ENCODE results near the gene ATAD5.

ATAD5 gene

DNA sequence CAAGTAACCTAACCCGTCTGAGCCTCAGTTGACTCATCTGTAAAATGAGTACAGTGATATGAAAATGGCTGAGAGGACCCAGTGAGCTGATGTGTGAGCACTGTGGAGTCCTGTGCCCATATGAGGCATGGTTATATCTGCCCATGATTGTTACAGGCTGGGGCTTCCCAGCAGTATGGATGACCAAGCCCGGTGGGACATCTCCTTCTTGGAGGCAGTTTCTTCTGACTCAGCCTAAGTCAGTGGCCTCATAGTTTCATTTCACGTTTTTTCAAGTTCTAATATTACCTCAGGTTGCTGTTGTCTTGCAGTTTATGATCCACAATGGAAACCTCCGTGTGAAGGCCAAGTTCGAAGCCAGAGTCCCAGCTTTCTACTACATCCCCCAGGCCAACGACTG lies 94.8 kb downstream of the ATAD5 start:
- TF ChIP-seq, protein P1, sequence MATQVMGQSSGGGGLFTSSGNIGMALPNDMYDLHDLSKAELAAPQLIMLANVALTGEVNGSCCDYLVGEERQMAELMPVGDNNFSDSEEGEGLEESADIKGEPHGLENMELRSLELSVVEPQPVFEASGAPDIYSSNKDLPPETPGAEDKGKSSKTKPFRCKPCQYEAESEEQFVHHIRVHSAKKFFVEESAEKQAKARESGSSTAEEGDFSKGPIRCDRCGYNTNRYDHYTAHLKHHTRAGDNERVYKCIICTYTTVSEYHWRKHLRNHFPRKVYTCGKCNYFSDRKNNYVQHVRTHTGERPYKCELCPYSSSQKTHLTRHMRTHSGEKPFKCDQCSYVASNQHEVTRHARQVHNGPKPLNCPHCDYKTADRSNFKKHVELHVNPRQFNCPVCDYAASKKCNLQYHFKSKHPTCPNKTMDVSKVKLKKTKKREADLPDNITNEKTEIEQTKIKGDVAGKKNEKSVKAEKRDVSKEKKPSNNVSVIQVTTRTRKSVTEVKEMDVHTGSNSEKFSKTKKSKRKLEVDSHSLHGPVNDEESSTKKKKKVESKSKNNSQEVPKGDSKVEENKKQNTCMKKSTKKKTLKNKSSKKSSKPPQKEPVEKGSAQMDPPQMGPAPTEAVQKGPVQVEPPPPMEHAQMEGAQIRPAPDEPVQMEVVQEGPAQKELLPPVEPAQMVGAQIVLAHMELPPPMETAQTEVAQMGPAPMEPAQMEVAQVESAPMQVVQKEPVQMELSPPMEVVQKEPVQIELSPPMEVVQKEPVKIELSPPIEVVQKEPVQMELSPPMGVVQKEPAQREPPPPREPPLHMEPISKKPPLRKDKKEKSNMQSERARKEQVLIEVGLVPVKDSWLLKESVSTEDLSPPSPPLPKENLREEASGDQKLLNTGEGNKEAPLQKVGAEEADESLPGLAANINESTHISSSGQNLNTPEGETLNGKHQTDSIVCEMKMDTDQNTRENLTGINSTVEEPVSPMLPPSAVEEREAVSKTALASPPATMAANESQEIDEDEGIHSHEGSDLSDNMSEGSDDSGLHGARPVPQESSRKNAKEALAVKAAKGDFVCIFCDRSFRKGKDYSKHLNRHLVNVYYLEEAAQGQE (IDR thresholded peaks at IDR 0.05; ENCODE audit: insufficient read depth in 1 of 2, low read depth in 2 of 2, low read length in 2 of 2) = no peak

DNA sequence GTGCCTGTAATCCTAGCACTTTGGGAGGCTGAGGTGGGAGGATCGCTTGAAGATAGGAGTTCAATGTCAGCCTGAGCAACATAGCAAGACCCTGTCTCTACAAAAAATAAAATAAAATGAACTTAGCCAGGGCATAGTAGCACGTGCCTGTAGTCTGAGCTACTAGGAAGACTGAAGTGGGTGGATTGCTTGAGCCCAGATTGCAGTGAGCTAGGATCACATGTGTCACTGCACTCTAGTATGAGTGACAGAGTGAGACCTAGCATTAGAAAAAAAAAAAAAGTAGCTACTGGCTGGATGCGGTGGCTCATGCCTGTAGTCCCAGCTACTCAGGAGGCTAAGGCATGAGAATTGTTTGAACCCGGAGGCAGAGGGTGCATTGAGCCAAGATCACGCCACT lies 96.0 kb downstream of the ATAD5 start:
- no peak for TF ChIP-seq FOXP2 (optimal IDR thresholded peaks at IDR 0.05; ENCODE audit: borderline replicate concordance, extremely low read depth, extremely low read length, insufficient read depth)
- TF ChIP-seq POLR2AphosphoS5 (IDR thresholded peaks at IDR 0.05; ENCODE audit: low read depth, low read length) = no peak
- no peak for TF ChIP-seq TAF1 (IDR thresholded peaks at IDR 0.05; ENCODE audit: borderline replicate concordance, insufficient read depth, low read length)
- no peak for TF ChIP-seq SIN3A (IDR thresholded peaks at IDR 0.05; ENCODE audit: borderline replicate concordance, insufficient read depth, low read length)
- TF ChIP-seq, protein P1 (IDR thresholded peaks at IDR 0.05; ENCODE audit: insufficient read depth in 1 of 2, low read depth in 2 of 2, low read length in 2 of 2) = no peak

DNA sequence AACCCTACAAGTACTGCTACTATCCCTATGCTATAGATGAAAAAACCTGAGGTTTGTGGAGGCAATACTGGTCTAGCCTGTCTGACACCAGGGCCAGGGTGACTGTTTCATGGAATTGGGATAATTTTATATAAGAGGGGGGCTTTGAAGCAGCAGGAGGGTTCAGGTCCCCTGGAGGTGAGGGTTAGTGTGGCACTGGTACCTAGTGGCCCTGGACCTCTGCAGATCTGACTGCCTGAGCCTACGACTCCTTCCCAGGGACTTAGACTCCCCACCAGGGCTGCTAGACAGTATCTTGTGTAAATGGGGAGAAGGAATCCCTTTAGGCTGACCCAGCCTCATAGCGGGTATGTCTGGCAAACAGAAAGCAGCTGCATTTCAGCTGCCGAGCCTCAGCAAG lies 96.8 kb downstream of the ATAD5 start:
- no peak for TF ChIP-seq TAF1 (IDR thresholded peaks at IDR 0.05; ENCODE audit: borderline replicate concordance, insufficient read depth, low read length)
- TF ChIP-seq FOXP2 (optimal IDR thresholded peaks at IDR 0.05; ENCODE audit: borderline replicate concordance, extremely low read depth, extremely low read length, insufficient read depth) = no peak
- TF ChIP-seq, protein P1 (IDR thresholded peaks at IDR 0.05; ENCODE audit: insufficient read depth in 1 of 2, low read depth in 2 of 2, low read length in 2 of 2) = no peak
- TF ChIP-seq SIN3A (IDR thresholded peaks at IDR 0.05; ENCODE audit: borderline replicate concordance, insufficient read depth, low read length) = no peak
- TF ChIP-seq POLR2AphosphoS5 (IDR thresholded peaks at IDR 0.05; ENCODE audit: low read depth, low read length) = no peak

DNA sequence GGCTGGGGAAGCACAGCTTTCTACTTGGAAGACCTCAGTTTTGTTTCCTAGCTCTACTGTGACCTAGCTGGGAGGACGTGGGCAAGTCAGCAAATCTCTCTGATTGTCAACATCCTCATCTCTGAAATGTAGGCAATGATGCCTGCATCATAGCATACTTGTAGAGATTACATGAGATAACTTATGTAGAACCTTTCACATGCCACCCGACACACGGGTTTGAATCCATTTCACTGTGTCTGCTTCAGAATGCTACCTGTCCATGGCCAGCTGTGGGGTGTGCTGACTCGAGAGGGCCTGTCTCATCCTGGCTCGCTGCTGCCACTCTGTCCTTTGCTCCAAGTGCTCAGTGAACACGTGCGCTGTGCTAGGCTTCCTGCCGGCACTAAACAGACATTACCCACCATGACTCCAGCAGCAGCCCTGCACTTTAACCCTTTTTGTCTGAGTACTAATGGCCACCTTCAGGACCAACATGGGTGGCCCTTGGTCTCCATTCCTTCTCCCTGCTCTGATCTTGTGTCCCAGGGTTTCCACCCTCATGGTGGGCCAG lies 97.4 kb downstream of the ATAD5 start:
- no peak for TF ChIP-seq SIN3A (IDR thresholded peaks at IDR 0.05; ENCODE audit: borderline replicate concordance, insufficient read depth, low read length)
- TF ChIP-seq POLR2AphosphoS5 (IDR thresholded peaks at IDR 0.05; ENCODE audit: low read depth, low read length) = no peak
- no peak for TF ChIP-seq FOXP2 (optimal IDR thresholded peaks at IDR 0.05; ENCODE audit: borderline replicate concordance, extremely low read depth, extremely low read length, insufficient read depth)
- no peak for TF ChIP-seq TAF1 (IDR thresholded peaks at IDR 0.05; ENCODE audit: borderline replicate concordance, insufficient read depth, low read length)
- TF ChIP-seq, protein P1 (IDR thresholded peaks at IDR 0.05; ENCODE audit: insufficient read depth in 1 of 2, low read depth in 2 of 2, low read length in 2 of 2) = no peak

DNA sequence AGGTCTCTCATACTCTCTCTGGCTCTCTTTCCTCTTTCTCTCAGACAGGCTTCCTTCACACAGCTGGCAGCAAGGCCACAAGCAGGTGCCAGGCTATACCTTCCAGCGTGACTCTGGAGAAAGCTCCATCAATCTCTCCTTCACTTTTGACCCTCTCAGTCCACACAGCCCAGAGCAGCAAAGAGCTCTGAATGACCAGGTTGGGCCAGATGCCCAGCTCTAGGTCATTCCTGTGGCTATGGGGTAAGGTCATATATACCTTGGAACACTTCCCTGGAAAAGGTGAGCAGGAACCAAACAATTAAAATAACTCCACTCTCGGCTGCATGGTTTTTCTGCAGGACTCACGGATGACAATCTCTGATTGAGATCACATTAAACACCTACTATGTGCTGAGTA lies 98.7 kb downstream of the ATAD5 start:
- TF ChIP-seq SIN3A (IDR thresholded peaks at IDR 0.05; ENCODE audit: borderline replicate concordance, insufficient read depth, low read length) (no peak), POLR2AphosphoS5 (IDR thresholded peaks at IDR 0.05; ENCODE audit: low read depth, low read length) (no peak), TAF1 (IDR thresholded peaks at IDR 0.05; ENCODE audit: borderline replicate concordance, insufficient read depth, low read length) (no peak), FOXP2 (optimal IDR thresholded peaks at IDR 0.05; ENCODE audit: borderline replicate concordance, extremely low read depth, extremely low read length, insufficient read depth) (no peak)
- TF ChIP-seq, protein P1 (IDR thresholded peaks at IDR 0.05; ENCODE audit: insufficient read depth in 1 of 2, low read depth in 2 of 2, low read length in 2 of 2) = no peak

All from PFSK-1 (cell line).